ENCODE results near the gene NCOR1. TPM values are rescaled to one million over a fixed set of nuclear protein-coding genes. Genes with fewer than 3 reads are reported as not detected.

NCOR1 gene
- total RNA-seq, 1 donor from 2014 or later: 152 TPM

- Mint-ChIP-seq H3K36me3 (ENCODE audit: unreplicated experiment) (no peaks in the 10 kb centered on the region), H3K27me3 (ENCODE audit: unreplicated experiment) (peaks cover 3% of the 10 kb centered on the region), H3K27ac (ENCODE audit: unreplicated experiment) (no peak overlapping the region)
Observed at GRCh38 chr17:16019347-16019746, 196.0 kb downstream of the NCOR1 start.

DNA sequence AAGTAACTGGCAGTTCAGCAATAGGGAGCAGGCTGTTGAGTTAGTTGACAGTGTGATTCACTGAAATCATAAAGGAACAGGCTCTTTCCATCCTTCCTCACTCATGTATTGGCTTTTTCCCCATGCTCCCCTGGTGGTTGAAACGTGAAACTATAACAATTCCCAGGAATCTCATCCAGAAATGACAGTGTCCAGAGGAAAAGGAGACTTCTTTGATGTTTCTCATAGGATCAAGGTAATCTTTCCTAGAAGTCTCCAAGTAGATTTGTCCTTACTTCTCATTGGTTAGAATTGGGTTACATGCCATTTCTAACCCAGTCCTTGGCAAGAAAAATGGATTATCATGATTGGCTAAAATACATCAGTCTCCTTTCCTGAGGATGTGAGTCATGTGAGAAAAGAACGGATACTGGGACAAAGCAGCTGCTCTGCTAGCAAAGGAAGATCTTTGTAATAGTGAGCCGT is 201.4 kb downstream of the NCOR1 start:
- TF ChIP-seq, protein P1, sequence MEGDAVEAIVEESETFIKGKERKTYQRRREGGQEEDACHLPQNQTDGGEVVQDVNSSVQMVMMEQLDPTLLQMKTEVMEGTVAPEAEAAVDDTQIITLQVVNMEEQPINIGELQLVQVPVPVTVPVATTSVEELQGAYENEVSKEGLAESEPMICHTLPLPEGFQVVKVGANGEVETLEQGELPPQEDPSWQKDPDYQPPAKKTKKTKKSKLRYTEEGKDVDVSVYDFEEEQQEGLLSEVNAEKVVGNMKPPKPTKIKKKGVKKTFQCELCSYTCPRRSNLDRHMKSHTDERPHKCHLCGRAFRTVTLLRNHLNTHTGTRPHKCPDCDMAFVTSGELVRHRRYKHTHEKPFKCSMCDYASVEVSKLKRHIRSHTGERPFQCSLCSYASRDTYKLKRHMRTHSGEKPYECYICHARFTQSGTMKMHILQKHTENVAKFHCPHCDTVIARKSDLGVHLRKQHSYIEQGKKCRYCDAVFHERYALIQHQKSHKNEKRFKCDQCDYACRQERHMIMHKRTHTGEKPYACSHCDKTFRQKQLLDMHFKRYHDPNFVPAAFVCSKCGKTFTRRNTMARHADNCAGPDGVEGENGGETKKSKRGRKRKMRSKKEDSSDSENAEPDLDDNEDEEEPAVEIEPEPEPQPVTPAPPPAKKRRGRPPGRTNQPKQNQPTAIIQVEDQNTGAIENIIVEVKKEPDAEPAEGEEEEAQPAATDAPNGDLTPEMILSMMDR (IDR thresholded peaks at IDR 0.05; ENCODE audit: partially characterized antibody, unreplicated experiment): peak; percentile 80
- H3K4me1 Mint-ChIP-seq (ENCODE audit: low read depth, unreplicated experiment): peaks cover 4% of the 10 kb centered on the region
- H3K4me3 Mint-ChIP-seq (ENCODE audit: unreplicated experiment): no peak overlapping the region
- peaks cover 2% of the 10 kb centered on the region for H3K27me3 Mint-ChIP-seq (ENCODE audit: unreplicated experiment)
- peak overlapping the region; percentile 57 for H3K27ac Mint-ChIP-seq (ENCODE audit: unreplicated experiment)
- no peaks in the 10 kb centered on the region for H3K36me3 Mint-ChIP-seq (ENCODE audit: unreplicated experiment)
- no peaks in the 10 kb centered on the region for H3K9me3 Mint-ChIP-seq (ENCODE audit: unreplicated experiment)
- no peak for DNase-seq

More at GRCh38 chr17:16019347-16019746, 196.0 kb downstream of the NCOR1 start:
- Mint-ChIP-seq H3K4me1 (ENCODE audit: low read depth, unreplicated experiment) (peaks cover under 1% of the 10 kb centered on the region), H3K9me3 (ENCODE audit: unreplicated experiment) (no peaks in the 10 kb centered on the region), H3K4me3 (ENCODE audit: unreplicated experiment) (no peak overlapping the region)
- no peak for DNase-seq
- TF ChIP-seq, protein P1 (IDR thresholded peaks at IDR 0.05; ENCODE audit: partially characterized antibody, unreplicated experiment): no peak

DNA sequence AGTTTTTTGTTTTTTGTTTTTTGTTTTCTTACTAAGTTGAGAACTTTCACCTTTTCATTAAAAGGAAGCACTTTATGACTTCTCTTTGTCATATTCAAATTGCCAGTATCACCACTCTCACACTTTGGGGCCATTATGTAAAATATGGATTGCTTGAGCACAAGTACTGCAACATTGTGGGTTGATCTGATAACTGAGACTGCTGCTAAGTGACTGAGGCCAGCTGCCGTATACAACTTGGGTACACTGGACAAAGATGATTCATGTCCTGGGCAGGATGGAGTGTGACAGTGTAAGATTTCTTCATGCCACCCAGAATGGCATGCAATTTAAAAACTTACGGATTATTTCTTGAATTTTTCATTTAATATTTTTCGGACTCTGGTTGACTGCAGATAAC is 207.9 kb downstream of the NCOR1 start:
- TF ChIP-seq, protein P1 (IDR thresholded peaks at IDR 0.05; ENCODE audit: partially characterized antibody, unreplicated experiment): no peak
- Mint-ChIP-seq H3K9me3 (ENCODE audit: unreplicated experiment) (no peaks in the 10 kb centered on the region), H3K4me3 (ENCODE audit: unreplicated experiment) (no peak overlapping the region), H3K36me3 (ENCODE audit: unreplicated experiment) (peaks cover 4% of the 10 kb centered on the region), H3K27me3 (ENCODE audit: unreplicated experiment) (peaks cover 2% of the 10 kb centered on the region), H3K4me1 (ENCODE audit: low read depth, unreplicated experiment) (no peaks in the 10 kb centered on the region), H3K27ac (ENCODE audit: unreplicated experiment) (no peak overlapping the region)
- DNase-seq: no peak

GRCh38 chr17:16005636-16006035 is 209.7 kb downstream of the NCOR1 start:
- H3K36me3 Mint-ChIP-seq (ENCODE audit: unreplicated experiment): peaks cover 15% of the 10 kb centered on the region

DNA sequence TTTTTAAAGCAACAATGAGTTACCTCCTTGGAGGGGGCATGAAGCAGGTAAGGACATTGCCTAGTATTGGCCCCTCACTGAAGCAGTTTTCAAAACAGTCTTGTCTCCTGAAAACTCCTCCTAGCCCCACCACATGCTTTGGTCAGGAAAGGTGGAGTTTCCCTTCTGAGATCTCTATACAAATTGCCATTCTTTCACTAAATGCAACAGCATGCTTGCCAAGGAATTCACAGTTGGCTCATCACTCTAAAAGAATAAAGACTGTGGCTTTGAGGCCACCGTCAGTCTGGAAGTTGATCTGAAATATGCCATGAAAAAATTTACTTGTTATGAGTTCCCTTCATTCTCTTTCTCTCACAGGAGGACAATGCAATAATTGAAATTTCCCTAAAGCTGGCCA is 211.5 kb downstream of the NCOR1 start:
- DNase-seq: no peak
- H3K36me3 Mint-ChIP-seq (ENCODE audit: unreplicated experiment): peaks cover 15% of the 10 kb centered on the region
- peaks cover 9% of the 10 kb centered on the region for H3K9me3 Mint-ChIP-seq (ENCODE audit: unreplicated experiment)
- H3K4me3 Mint-ChIP-seq (ENCODE audit: unreplicated experiment): no peak overlapping the region
- TF ChIP-seq, protein P1 (IDR thresholded peaks at IDR 0.05; ENCODE audit: partially characterized antibody, unreplicated experiment): no peak
- peaks cover 6% of the 10 kb centered on the region for H3K27me3 Mint-ChIP-seq (ENCODE audit: unreplicated experiment)
- H3K4me1 Mint-ChIP-seq (ENCODE audit: low read depth, unreplicated experiment): peaks cover 10% of the 10 kb centered on the region
- no peak overlapping the region for H3K27ac Mint-ChIP-seq (ENCODE audit: unreplicated experiment)

More at GRCh38 chr17:16005636-16006035, 209.7 kb downstream of the NCOR1 start:
- Mint-ChIP-seq H3K4me3 (ENCODE audit: unreplicated experiment) (no peak overlapping the region), H3K9me3 (ENCODE audit: unreplicated experiment) (peaks cover 2% of the 10 kb centered on the region), H3K27ac (ENCODE audit: unreplicated experiment) (no peak overlapping the region), H3K4me1 (ENCODE audit: low read depth, unreplicated experiment) (peaks cover 7% of the 10 kb centered on the region), H3K27me3 (ENCODE audit: unreplicated experiment) (peaks cover 2% of the 10 kb centered on the region)
- no peak for DNase-seq
- TF ChIP-seq, protein P1 (IDR thresholded peaks at IDR 0.05; ENCODE audit: partially characterized antibody, unreplicated experiment): no peak

Data from glutamatergic neuron (in vitro differentiated cells).